Astrocyte of the cerebellum (primary cell): Measurements from ENCODE around the gene PLA2G7.

Experiments
- DNase-seq: peaks from one replicate; pipeline ENCODE4 v3.0.0-alpha.2; 2011; ENCODE audit warnings: low read depth
- H3K4me3 ChIP-seq: 2 replicates; pipeline ENCODE4 v1.5.1; 2011; ENCODE audit warnings: mild to moderate bottlenecking, low read depth, low read length, moderate library complexity
- in situ Hi-C: cut with HindIII; loops from 2 replicates; pipeline ENCODE4 v1.10.0; 2017; ENCODE audit warnings: low sequenced_read_pairs
- TF ChIP-seq, protein P1 (sequence below): IDR thresholded peaks from 2 replicates; pipeline ENCODE4 v1.5.1; 2012; ENCODE audit warnings: low read length, low read depth, moderate library complexity, mild to moderate bottlenecking; ENCODE audit errors: missing control alignments

PLA2G7 gene

GRCh38 chr6:46758960-46759753 lies 24.0 kb upstream of the PLA2G7 start:
- H3K4me3 ChIP-seq: no peak overlapping the region
- no peak for DNase-seq
- in situ Hi-C loops: no loop called here
- TF ChIP-seq, protein P1, sequence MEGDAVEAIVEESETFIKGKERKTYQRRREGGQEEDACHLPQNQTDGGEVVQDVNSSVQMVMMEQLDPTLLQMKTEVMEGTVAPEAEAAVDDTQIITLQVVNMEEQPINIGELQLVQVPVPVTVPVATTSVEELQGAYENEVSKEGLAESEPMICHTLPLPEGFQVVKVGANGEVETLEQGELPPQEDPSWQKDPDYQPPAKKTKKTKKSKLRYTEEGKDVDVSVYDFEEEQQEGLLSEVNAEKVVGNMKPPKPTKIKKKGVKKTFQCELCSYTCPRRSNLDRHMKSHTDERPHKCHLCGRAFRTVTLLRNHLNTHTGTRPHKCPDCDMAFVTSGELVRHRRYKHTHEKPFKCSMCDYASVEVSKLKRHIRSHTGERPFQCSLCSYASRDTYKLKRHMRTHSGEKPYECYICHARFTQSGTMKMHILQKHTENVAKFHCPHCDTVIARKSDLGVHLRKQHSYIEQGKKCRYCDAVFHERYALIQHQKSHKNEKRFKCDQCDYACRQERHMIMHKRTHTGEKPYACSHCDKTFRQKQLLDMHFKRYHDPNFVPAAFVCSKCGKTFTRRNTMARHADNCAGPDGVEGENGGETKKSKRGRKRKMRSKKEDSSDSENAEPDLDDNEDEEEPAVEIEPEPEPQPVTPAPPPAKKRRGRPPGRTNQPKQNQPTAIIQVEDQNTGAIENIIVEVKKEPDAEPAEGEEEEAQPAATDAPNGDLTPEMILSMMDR: no peak

GRCh38 chr6:46757214-46757596 lies 22.0 kb upstream of the PLA2G7 start:
- TF ChIP-seq, protein P1: no peak
- DNase-seq: no peak
- no peak overlapping the region for H3K4me3 ChIP-seq
- in situ Hi-C loops: no loop called here

DNA sequence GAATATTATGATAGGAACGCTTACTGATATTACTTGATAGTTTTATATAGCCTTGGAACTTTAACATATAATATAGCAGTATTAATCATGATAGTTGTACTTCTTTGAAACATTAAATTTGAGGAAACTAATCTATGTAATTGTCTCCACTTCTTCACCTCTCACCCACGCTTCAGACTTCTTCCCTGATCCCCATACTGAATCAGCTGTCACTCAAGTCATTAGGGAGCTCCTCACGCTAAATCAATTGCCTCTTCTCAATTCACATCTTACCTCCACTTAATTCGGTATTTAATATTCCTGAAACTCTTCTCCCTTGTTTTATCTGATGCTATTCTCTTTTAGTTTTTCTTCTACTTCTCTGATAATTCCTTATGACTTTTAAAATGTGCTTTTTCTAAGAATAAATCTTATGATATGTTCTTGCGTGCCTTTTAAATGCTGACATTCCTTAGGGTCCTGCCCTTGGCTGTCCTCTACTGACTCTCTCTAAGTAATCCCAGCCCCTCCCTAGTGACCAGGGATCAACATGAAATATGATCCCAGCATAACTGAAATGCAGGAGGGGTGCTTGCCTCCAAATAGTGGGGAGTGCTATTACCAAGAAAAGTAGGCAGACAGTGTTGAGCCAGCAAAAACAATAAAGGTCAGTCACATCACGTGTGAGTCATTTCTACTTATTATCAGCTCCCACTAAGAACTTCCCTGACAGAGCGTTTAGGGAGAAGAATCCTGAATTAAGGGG lies 21.5 kb upstream of the PLA2G7 start:
- no peak overlapping the region for H3K4me3 ChIP-seq
- DNase-seq: no peak
- in situ Hi-C loops: no loop called here
- TF ChIP-seq, protein P1: no peak

DNA sequence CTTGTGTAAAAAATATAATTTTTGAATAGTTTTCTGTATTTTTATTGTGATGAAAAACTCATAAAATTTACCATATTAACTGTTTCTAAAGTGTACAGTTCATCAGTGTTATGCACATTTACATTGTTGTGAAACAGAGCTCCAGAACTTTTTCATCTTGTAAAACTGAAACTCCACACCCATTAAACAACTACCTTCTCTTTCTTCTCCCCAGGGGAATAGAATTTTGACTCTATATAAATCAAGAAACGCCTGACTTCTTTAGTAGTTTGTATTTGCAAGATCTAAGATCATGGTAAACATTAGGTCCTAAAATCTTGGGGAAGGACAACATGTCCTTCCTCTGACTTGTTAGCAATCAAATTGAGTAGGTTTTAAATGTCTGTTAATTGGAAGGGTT lies 20.7 kb upstream of the PLA2G7 start:
- in situ Hi-C loops: no loop called here
- TF ChIP-seq, protein P1: no peak
- no peak overlapping the region for H3K4me3 ChIP-seq
- DNase-seq: no peak

GRCh38 chr6:46751658-46752057 lies 16.5 kb upstream of the PLA2G7 start:
- TF ChIP-seq, protein P1: no peak
- H3K4me3 ChIP-seq: no peak overlapping the region
- in situ Hi-C loops: no loop called here
- no peak for DNase-seq

- TF ChIP-seq, protein P1: no peak
- H3K4me3 ChIP-seq: no peak overlapping the region
- DNase-seq: no peak
- in situ Hi-C loops: no loop called here
Measured at GRCh38 chr6:46749731-46750130, 14.6 kb upstream of the PLA2G7 start.
